Ectodermal cell (in vitro differentiated cells): ENCODE data around the gene TTC39C.
"Not testable (repeated sequence)": the region's sequence is repeated elsewhere in the genome, so short reads cannot be mapped to it uniquely, and the experiment has no call there.

Source experiments
- H3K27ac ChIP-seq: 2 replicates; pipeline ENCODE4 v1.7.0; 2013; ENCODE audit warnings: mild to moderate bottlenecking, low read depth, low read length; ENCODE audit not compliant: insufficient read depth, poor library complexity, severe bottlenecking
- H3K27me3 ChIP-seq: 2 replicates; pipeline ENCODE4 v1.7.0; 2013; ENCODE audit warnings: mild to moderate bottlenecking, low read length; ENCODE audit not compliant: insufficient read depth, control insufficient read depth, poor library complexity, severe bottlenecking
- H3K36me3 ChIP-seq: one replicate; pipeline ENCODE4 v1.7.0; 2013; ENCODE audit warnings: low read length; ENCODE audit not compliant: control insufficient read depth, insufficient read depth
- H3K4me1 ChIP-seq: one replicate; pipeline ENCODE4 v1.7.0; 2013; ENCODE audit warnings: low read length; ENCODE audit not compliant: control insufficient read depth, insufficient read depth
- H3K4me3 ChIP-seq: 2 replicates; pipeline ENCODE4 v1.7.0; 2013; ENCODE audit warnings: low read depth, low read length, control low read depth; ENCODE audit not compliant: insufficient read depth
- H3K9me3 ChIP-seq: 2 replicates; pipeline ENCODE4 v1.7.0; 2013; ENCODE audit warnings: mild to moderate bottlenecking, low read length, moderate library complexity; ENCODE audit not compliant: control insufficient read depth
- WGBS, 2 experiments: methylation state at CpG; one replicate each; pipeline ENCODE4 v1.1.7; 2013; ENCODE audit warnings: missing lambda C conversion rate in 2 of 2; 5-methylcytosine and 5-hydroxymethylcytosine counted together

The TTC39C gene

GRCh38 chr18:24068945-24069693, 54.6 kb downstream of the TTC39C start:
- Histone ChIP-seq H3K36me3 (no peaks in the 10 kb centered on the region), H3K27ac (no peak overlapping the region), H3K9me3 (no peaks in the 10 kb centered on the region), H3K4me1 (no peaks in the 10 kb centered on the region), H3K27me3 (no peaks in the 10 kb centered on the region), H3K4me3 (no peak overlapping the region)
- WGBS, 2 experiments, result 95 to 99% methylated on average over 7 of the region's 7 CpGs

- no peak overlapping the region for H3K27ac ChIP-seq
- no peaks in the 10 kb centered on the region for H3K27me3 ChIP-seq
- no peak overlapping the region for H3K4me3 ChIP-seq
- no peaks in the 10 kb centered on the region for H3K9me3 ChIP-seq
- H3K4me1 ChIP-seq, result no peaks in the 10 kb centered on the region
- 94 to 95% methylated on average over 8 of the region's 9 CpGs for WGBS, 2 experiments
- no peaks in the 10 kb centered on the region for H3K36me3 ChIP-seq
Observed at GRCh38 chr18:24071029-24071428, 56.5 kb downstream of the TTC39C start.

- Histone ChIP-seq H3K27ac (no peak overlapping the region), H3K4me3 (no peak overlapping the region), H3K27me3 (no peaks in the 10 kb centered on the region), H3K9me3 (no peaks in the 10 kb centered on the region), H3K36me3 (no peaks in the 10 kb centered on the region), H3K4me1 (no peaks in the 10 kb centered on the region)
Observed at GRCh38 chr18:24071779-24072178, 57.2 kb downstream of the TTC39C start.

GRCh38 chr18:24072743-24073142, 58.2 kb downstream of the TTC39C start:
- no peaks in the 10 kb centered on the region for H3K9me3 ChIP-seq
- H3K27ac ChIP-seq, result no peak overlapping the region
- H3K4me3 ChIP-seq, result no peak overlapping the region
- no peaks in the 10 kb centered on the region for H3K4me1 ChIP-seq
- 86 to 100% methylated on average over 1 of the region's 1 CpG for WGBS, 2 experiments
- H3K27me3 ChIP-seq, result no peaks in the 10 kb centered on the region
- H3K36me3 ChIP-seq, result no peaks in the 10 kb centered on the region

- no peaks in the 10 kb centered on the region for H3K27me3 ChIP-seq
- H3K4me1 ChIP-seq, result peaks cover 5% of the 10 kb centered on the region
- no peak overlapping the region for H3K4me3 ChIP-seq
- no peaks in the 10 kb centered on the region for H3K36me3 ChIP-seq
- no peak overlapping the region for H3K27ac ChIP-seq
- no peaks in the 10 kb centered on the region for H3K9me3 ChIP-seq
Observed at GRCh38 chr18:24073791-24074190, 59.2 kb downstream of the TTC39C start.

GRCh38 chr18:24074757-24075156, 60.2 kb downstream of the TTC39C start:
- 90 to 98% methylated on average over 3 of the region's 4 CpGs for WGBS, 2 experiments
- not testable (repeated sequence) for H3K4me1 ChIP-seq, H3K27me3 ChIP-seq, H3K36me3 ChIP-seq, H3K9me3 ChIP-seq, H3K27ac ChIP-seq, H3K4me3 ChIP-seq

GRCh38 chr18:24075767-24076597, 61.4 kb downstream of the TTC39C start:
- 70 to 80% methylated on average over 13 of the region's 13 CpGs for WGBS, 2 experiments

GRCh38 chr18:24076950-24077349, 62.4 kb downstream of the TTC39C start:
- H3K4me3 ChIP-seq, result no peak overlapping the region
- H3K9me3 ChIP-seq, result no peaks in the 10 kb centered on the region
- no peaks in the 10 kb centered on the region for H3K36me3 ChIP-seq
- H3K27ac ChIP-seq, result no peak overlapping the region
- 88 to 89% methylated on average over 9 of the region's 10 CpGs for WGBS, 2 experiments
- H3K27me3 ChIP-seq, result no peaks in the 10 kb centered on the region
- peaks cover 5% of the 10 kb centered on the region for H3K4me1 ChIP-seq

More at GRCh38 chr18:24075767-24076597, 61.4 kb downstream of the TTC39C start:
- H3K4me1 ChIP-seq, result peaks cover 5% of the 10 kb centered on the region
- no peaks in the 10 kb centered on the region for H3K36me3 ChIP-seq
- no peak overlapping the region for H3K4me3 ChIP-seq
- no peaks in the 10 kb centered on the region for H3K9me3 ChIP-seq
- no peak overlapping the region for H3K27ac ChIP-seq
- no peaks in the 10 kb centered on the region for H3K27me3 ChIP-seq

GRCh38 chr18:24078391-24078790, 63.8 kb downstream of the TTC39C start:
- no peak overlapping the region for H3K4me3 ChIP-seq
- peaks cover 5% of the 10 kb centered on the region for H3K4me1 ChIP-seq
- no peaks in the 10 kb centered on the region for H3K27me3 ChIP-seq
- H3K36me3 ChIP-seq, result no peaks in the 10 kb centered on the region
- H3K9me3 ChIP-seq, result no peaks in the 10 kb centered on the region
- H3K27ac ChIP-seq, result no peak overlapping the region
- 72 to 73% methylated on average over 7 of the region's 7 CpGs for WGBS, 2 experiments

- no peaks in the 10 kb centered on the region for H3K27me3 ChIP-seq
- H3K4me1 ChIP-seq, result peaks cover 5% of the 10 kb centered on the region
- H3K9me3 ChIP-seq, result no peaks in the 10 kb centered on the region
- no peak overlapping the region for H3K4me3 ChIP-seq
- H3K27ac ChIP-seq, result no peak overlapping the region
- 92% methylated on average over 7 of the region's 7 CpGs for WGBS, 2 experiments
- no peaks in the 10 kb centered on the region for H3K36me3 ChIP-seq
Observed at GRCh38 chr18:24080861-24081260, 66.3 kb downstream of the TTC39C start.
